Measurements from ENCODE around the gene CELF1.
"Not testable (repeated sequence)": the region's sequence is repeated elsewhere in the genome, so short reads cannot be mapped to it uniquely, and the experiment has no call there.

The CELF1 gene

GRCh38 chr11:47550288-47551047, 2.5 kb downstream of the CELF1 start:
- Histone ChIP-seq H3K36me3 (ENCODE audit: control insufficient read depth in 1 of 2, insufficient read depth in 2 of 2, low read depth in 1 of 2, low read length in 2 of 2) (peaks cover 6 to 7% of the 10 kb centered on the region in 2 experiments), H3K79me1 (replicated peaks; ENCODE audit: low read length, poor library complexity, severe bottlenecking) (no peaks in the 10 kb centered on the region), H2BK120ac (ENCODE audit: low read depth, low read length) (no peak overlapping the region), H3K18ac (ENCODE audit: low read depth in 1 of 2, low read length in 2 of 2) (no peak overlapping the region), H3K14ac (ENCODE audit: low read length in 2 of 2) (no peak overlapping the region), H2AFZ (ENCODE audit: low read depth, low read length) (no peak overlapping the region), H3K27me3 (ENCODE audit: control insufficient read depth in 1 of 2, insufficient read depth in 1 of 2, low read length in 2 of 2) (no peaks in the 10 kb centered on the region), H2BK12ac (ENCODE audit: low read length in 2 of 2) (no peak overlapping the region), H3K27ac (ENCODE audit: low read length, poor library complexity, severe bottlenecking) (no peak overlapping the region), H3K4me2 (ENCODE audit: low read length, poor library complexity, severe bottlenecking) (no peak overlapping the region), H3K4ac (ENCODE audit: low read depth in 1 of 2, low read length in 2 of 2) (no peak overlapping the region), H3K9me3 (ENCODE audit: control insufficient read depth, low read length) (no peaks in the 10 kb centered on the region), H3K23ac (ENCODE audit: low read length in 2 of 2) (no peak overlapping the region), H4K91ac (ENCODE audit: low read length) (no peak overlapping the region), H4K8ac (ENCODE audit: low read length) (no peak overlapping the region), H3K9ac (ENCODE audit: low read length) (peak overlapping the region; percentile 99), H3K4me1 (ENCODE audit: control insufficient read depth, insufficient read depth, low read depth, low read length) (peaks cover 7% of the 10 kb centered on the region), H3K4me3 (ENCODE audit: insufficient read depth in 1 of 2, low read depth in 1 of 2, low read length in 2 of 2) (peak overlapping the region in 1 of 2 experiments; percentile 97), H2BK15ac (ENCODE audit: low read depth, poor library complexity, severe bottlenecking) (no peak overlapping the region), H2BK5ac (ENCODE audit: low read depth, low read length, poor library complexity, severe bottlenecking) (no peak overlapping the region), H2AK5ac (ENCODE audit: low read length, severe bottlenecking) (no peak overlapping the region)
- DNase-seq = peak; percentile 10
- over 99% methylated on average over 7 of the region's 10 CpGs for WGBS

DNA sequence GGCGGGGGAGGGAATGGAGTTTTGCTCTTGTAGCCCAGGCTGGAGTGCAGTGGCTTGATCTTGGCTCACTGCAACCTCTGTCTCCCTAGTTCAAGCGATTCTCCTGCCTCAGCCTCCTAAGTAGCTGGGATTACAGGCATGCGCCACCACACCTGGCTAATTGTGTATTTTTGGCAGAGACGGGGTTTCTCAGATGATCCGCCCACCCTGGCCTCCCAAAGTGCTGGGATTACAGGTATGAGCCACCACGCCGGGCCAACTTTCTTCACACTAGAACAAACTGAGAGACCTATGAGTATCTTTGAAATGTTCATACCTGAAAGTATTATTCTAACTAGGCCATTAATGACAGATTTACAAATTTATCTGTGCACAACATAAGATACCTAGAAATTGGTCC, 6.7 kb downstream of the CELF1 start:
- peaks cover 4 to 14% of the 10 kb centered on the region in 2 experiments for H3K36me3 ChIP-seq (ENCODE audit: control insufficient read depth in 1 of 2, insufficient read depth in 2 of 2, low read depth in 1 of 2, low read length in 2 of 2)

DNA sequence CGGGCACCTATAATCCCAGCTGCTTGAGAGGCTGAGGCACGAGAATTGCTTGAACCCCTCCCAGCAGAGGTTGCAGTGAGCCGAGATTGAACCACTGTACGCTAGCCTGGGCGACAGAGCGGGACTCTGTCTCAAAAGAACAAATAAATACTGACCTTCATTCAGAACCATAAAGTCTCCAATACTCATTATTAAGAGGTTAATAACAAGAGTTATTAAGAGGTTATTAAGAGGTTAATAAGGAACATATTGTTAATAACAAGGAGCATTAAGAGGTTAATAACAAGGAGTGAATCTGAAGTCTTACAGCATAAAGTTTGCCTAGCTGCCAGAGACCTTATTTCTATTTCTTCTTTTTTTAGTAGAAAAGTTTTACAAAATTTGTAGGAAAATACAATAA, 7.6 kb downstream of the CELF1 start:
- Histone ChIP-seq H3K79me1 (replicated peaks; ENCODE audit: low read length, poor library complexity, severe bottlenecking) (no peaks in the 10 kb centered on the region), H3K14ac (ENCODE audit: low read length in 2 of 2) (no peak overlapping the region), H3K9me3 (ENCODE audit: control insufficient read depth, low read length) (no peaks in the 10 kb centered on the region), H3K27ac (ENCODE audit: low read length, poor library complexity, severe bottlenecking) (no peak overlapping the region), H4K91ac (ENCODE audit: low read length) (no peak overlapping the region), H3K36me3 (ENCODE audit: control insufficient read depth in 1 of 2, insufficient read depth in 2 of 2, low read depth in 1 of 2, low read length in 2 of 2) (peaks cover 2 to 13% of the 10 kb centered on the region in 2 experiments), H2BK120ac (ENCODE audit: low read depth, low read length) (no peak overlapping the region), H2BK12ac (ENCODE audit: low read length in 2 of 2) (no peak overlapping the region), H3K9ac (ENCODE audit: low read length) (no peak overlapping the region), H2AK5ac (ENCODE audit: low read length, severe bottlenecking) (no peak overlapping the region), H2BK15ac (ENCODE audit: low read depth, poor library complexity, severe bottlenecking) (no peak overlapping the region), H3K18ac (ENCODE audit: low read depth in 1 of 2, low read length in 2 of 2) (no peak overlapping the region), H4K8ac (ENCODE audit: low read length) (no peak overlapping the region), H2AFZ (ENCODE audit: low read depth, low read length) (no peak overlapping the region), H3K27me3 (ENCODE audit: control insufficient read depth in 1 of 2, insufficient read depth in 1 of 2, low read length in 2 of 2) (no peaks in the 10 kb centered on the region), H3K4me2 (ENCODE audit: low read length, poor library complexity, severe bottlenecking) (no peak overlapping the region), H3K4ac (ENCODE audit: low read depth in 1 of 2, low read length in 2 of 2) (no peak overlapping the region), H3K23ac (ENCODE audit: low read length in 2 of 2) (no peak overlapping the region), H3K4me1 (ENCODE audit: control insufficient read depth, insufficient read depth, low read depth, low read length) (peaks cover 9% of the 10 kb centered on the region), H2BK5ac (ENCODE audit: low read depth, low read length, poor library complexity, severe bottlenecking) (no peak overlapping the region), H3K4me3 (ENCODE audit: insufficient read depth in 1 of 2, low read depth in 1 of 2, low read length in 2 of 2) (no peak overlapping the region)
- DNase-seq = no peak
- WGBS = 100% methylated on average over 3 of the region's 6 CpGs

More for the DNA sequence above, 6.7 kb downstream of the CELF1 start:
- H3K9me3 ChIP-seq (ENCODE audit: control insufficient read depth, low read length); H3K4ac ChIP-seq (ENCODE audit: low read depth in 1 of 2, low read length in 2 of 2); H3K4me2 ChIP-seq (ENCODE audit: low read length, poor library complexity, severe bottlenecking); H2BK5ac ChIP-seq (ENCODE audit: low read depth, low read length, poor library complexity, severe bottlenecking); H3K4me1 ChIP-seq (ENCODE audit: control insufficient read depth, insufficient read depth, low read depth, low read length); H2BK12ac ChIP-seq (ENCODE audit: low read length in 2 of 2); H4K8ac ChIP-seq (ENCODE audit: low read length); H3K14ac ChIP-seq (ENCODE audit: low read length in 2 of 2); H2AFZ ChIP-seq (ENCODE audit: low read depth, low read length); H2AK5ac ChIP-seq (ENCODE audit: low read length, severe bottlenecking); H2BK15ac ChIP-seq (ENCODE audit: low read depth, poor library complexity, severe bottlenecking); H4K91ac ChIP-seq (ENCODE audit: low read length); H2BK120ac ChIP-seq (ENCODE audit: low read depth, low read length); DNase-seq; H3K4me3 ChIP-seq (ENCODE audit: insufficient read depth in 1 of 2, low read depth in 1 of 2, low read length in 2 of 2); H3K9ac ChIP-seq (ENCODE audit: low read length); H3K27ac ChIP-seq (ENCODE audit: low read length, poor library complexity, severe bottlenecking); H3K27me3 ChIP-seq (ENCODE audit: control insufficient read depth in 1 of 2, insufficient read depth in 1 of 2, low read length in 2 of 2); H3K23ac ChIP-seq (ENCODE audit: low read length in 2 of 2); H3K79me1 ChIP-seq (replicated peaks; ENCODE audit: low read length, poor library complexity, severe bottlenecking); H3K18ac ChIP-seq (ENCODE audit: low read depth in 1 of 2, low read length in 2 of 2): not testable (repeated sequence)
- 100% methylated on average over 3 of the region's 7 CpGs for WGBS

DNA sequence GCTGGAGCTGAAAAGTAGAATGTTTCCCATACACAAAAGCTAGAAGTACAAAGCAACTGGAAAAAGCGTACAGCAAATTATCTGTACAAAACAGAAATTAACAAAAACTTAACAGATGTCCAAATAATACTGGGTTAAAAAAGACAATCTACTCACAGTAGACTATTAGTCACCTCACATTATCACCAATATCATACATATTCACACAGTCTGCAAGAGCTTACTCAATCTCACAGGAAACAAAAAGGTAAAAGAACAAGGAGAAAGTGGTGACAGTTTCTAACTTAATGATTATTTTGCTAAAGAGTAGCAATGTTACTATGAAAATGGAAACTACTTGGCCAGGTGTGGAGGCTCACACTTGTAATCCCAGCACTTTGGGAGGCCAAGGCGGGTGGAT, 11.9 kb downstream of the CELF1 start:
- H2AFZ ChIP-seq (ENCODE audit: low read depth, low read length) = no peak overlapping the region

More for the DNA sequence above, 11.9 kb downstream of the CELF1 start:
- H2BK15ac ChIP-seq (ENCODE audit: low read depth, poor library complexity, severe bottlenecking) = no peak overlapping the region
- H3K14ac ChIP-seq (ENCODE audit: low read length in 2 of 2) = no peak overlapping the region
- H2AK5ac ChIP-seq (ENCODE audit: low read length, severe bottlenecking) = no peak overlapping the region
- no peak overlapping the region for H2BK120ac ChIP-seq (ENCODE audit: low read depth, low read length)
- no peak overlapping the region for H2BK5ac ChIP-seq (ENCODE audit: low read depth, low read length, poor library complexity, severe bottlenecking)
- H3K4me3 ChIP-seq (ENCODE audit: insufficient read depth in 1 of 2, low read depth in 1 of 2, low read length in 2 of 2) = no peak overlapping the region
- no peak overlapping the region for H2BK12ac ChIP-seq (ENCODE audit: low read length in 2 of 2)
- peaks cover 9% of the 10 kb centered on the region for H3K4me1 ChIP-seq (ENCODE audit: control insufficient read depth, insufficient read depth, low read depth, low read length)
- no peaks in the 10 kb centered on the region for H3K79me1 ChIP-seq (replicated peaks; ENCODE audit: low read length, poor library complexity, severe bottlenecking)
- no peak for DNase-seq
- WGBS = 100% methylated on average over 2 of the region's 2 CpGs
- no peak overlapping the region for H3K18ac ChIP-seq (ENCODE audit: low read depth in 1 of 2, low read length in 2 of 2)
- no peaks in the 10 kb centered on the region for H3K9me3 ChIP-seq (ENCODE audit: control insufficient read depth, low read length)
- H3K9ac ChIP-seq (ENCODE audit: low read length) = no peak overlapping the region
- H3K27me3 ChIP-seq (ENCODE audit: control insufficient read depth in 1 of 2, insufficient read depth in 1 of 2, low read length in 2 of 2) = no peaks in the 10 kb centered on the region
- H3K36me3 ChIP-seq (ENCODE audit: control insufficient read depth in 1 of 2, insufficient read depth in 2 of 2, low read depth in 1 of 2, low read length in 2 of 2) = peaks cover 0 to 12% of the 10 kb centered on the region in 2 experiments
- no peak overlapping the region for H3K23ac ChIP-seq (ENCODE audit: low read length in 2 of 2)
- no peak overlapping the region for H3K4ac ChIP-seq (ENCODE audit: low read depth in 1 of 2, low read length in 2 of 2)
- no peak overlapping the region for H4K91ac ChIP-seq (ENCODE audit: low read length)
- no peak overlapping the region for H3K4me2 ChIP-seq (ENCODE audit: low read length, poor library complexity, severe bottlenecking)
- H3K27ac ChIP-seq (ENCODE audit: low read length, poor library complexity, severe bottlenecking) = no peak overlapping the region
- H4K8ac ChIP-seq (ENCODE audit: low read length) = no peak overlapping the region

Measured in mesenchymal stem cell (in vitro differentiated cells and primary cell).